ENCODE data around the gene DNAH2.

DNAH2 gene

GRCh38 chr17:7838090-7839075 lies 120.8 kb downstream of the DNAH2 start:
- no peaks in the 10 kb centered on the region for H3K9me3 ChIP-seq (ENCODE audit: low read length)
- peak overlapping the region in 1 of 2 donors; percentile 94 for H3K4me3 ChIP-seq (ENCODE audit: low read depth in 1 of 2, low read length in 2 of 2)
- no peaks in the 10 kb centered on the region for H3K27me3 ChIP-seq (ENCODE audit: control insufficient read depth in 1 of 2, insufficient read depth in 2 of 2, low read length in 2 of 2)
- H3K27ac ChIP-seq (ENCODE audit: low read depth, low read length) = peak overlapping the region; percentile 97
- H3K4me1 ChIP-seq (ENCODE audit: insufficient read depth, low read length) = peaks cover 53% of the 10 kb centered on the region
- peak overlapping the region; percentile 19 for H3K9ac ChIP-seq (ENCODE audit: low read length)
- peaks cover 8% of the 10 kb centered on the region for H3K36me3 ChIP-seq (ENCODE audit: insufficient read depth, low read length)

DNA sequence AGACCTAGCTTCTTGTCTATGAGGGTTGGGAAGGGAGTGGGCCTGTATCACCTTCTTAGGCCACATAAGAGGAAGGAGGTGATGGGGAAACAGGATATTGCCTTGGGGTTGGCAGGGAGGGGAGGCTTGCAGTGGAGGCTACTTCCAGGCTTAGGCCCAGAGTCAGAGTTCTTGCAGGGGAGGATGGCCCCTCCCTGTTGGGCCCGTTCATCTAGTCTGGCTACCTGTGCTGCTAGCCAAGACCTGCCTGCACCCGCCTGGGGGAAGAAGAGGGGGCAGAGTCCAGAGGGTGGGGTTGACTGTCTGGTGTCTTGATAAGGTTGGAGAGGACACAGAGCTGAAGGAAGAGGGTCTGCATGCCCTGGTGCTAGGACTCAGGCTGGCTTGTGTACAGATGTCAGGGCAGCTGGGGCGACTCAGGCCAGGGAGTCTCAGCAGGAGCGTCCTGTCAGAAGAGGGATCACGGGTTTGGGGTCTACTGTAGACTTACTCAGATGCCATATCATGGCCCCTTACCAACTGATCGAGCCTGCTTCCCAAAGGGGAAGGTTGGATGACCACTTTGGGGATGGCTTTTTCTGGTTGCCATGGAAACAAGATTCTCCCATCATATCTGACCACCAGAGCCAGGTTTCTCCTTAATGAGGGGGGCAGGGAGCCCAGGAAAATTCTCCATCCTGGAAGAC lies 121.8 kb downstream of the DNAH2 start:
- Histone ChIP-seq H3K27me3 (ENCODE audit: control insufficient read depth in 1 of 2, insufficient read depth in 2 of 2, low read length in 2 of 2) (no peaks in the 10 kb centered on the region), H3K36me3 (ENCODE audit: insufficient read depth, low read length) (peaks cover 8% of the 10 kb centered on the region), H3K9me3 (ENCODE audit: low read length) (no peaks in the 10 kb centered on the region), H3K9ac (ENCODE audit: low read length) (peak overlapping the region; percentile 19), H3K4me1 (ENCODE audit: insufficient read depth, low read length) (peaks cover 51% of the 10 kb centered on the region), H3K27ac (ENCODE audit: low read depth, low read length) (peak overlapping the region; percentile 77), H3K4me3 (ENCODE audit: low read depth in 1 of 2, low read length in 2 of 2) (peak overlapping the region in 1 of 2 donors; percentile 30)

GRCh38 chr17:7839876-7840261 lies 122.3 kb downstream of the DNAH2 start:
- H3K9ac ChIP-seq (ENCODE audit: low read length) = no peak overlapping the region
- H3K4me1 ChIP-seq (ENCODE audit: insufficient read depth, low read length) = peaks cover 52% of the 10 kb centered on the region
- peaks cover 8% of the 10 kb centered on the region for H3K36me3 ChIP-seq (ENCODE audit: insufficient read depth, low read length)
- H3K9me3 ChIP-seq (ENCODE audit: low read length) = no peaks in the 10 kb centered on the region
- no peaks in the 10 kb centered on the region for H3K27me3 ChIP-seq (ENCODE audit: control insufficient read depth in 1 of 2, insufficient read depth in 2 of 2, low read length in 2 of 2)
- no peak overlapping the region for H3K4me3 ChIP-seq (ENCODE audit: low read depth in 1 of 2, low read length in 2 of 2)
- H3K27ac ChIP-seq (ENCODE audit: low read depth, low read length) = no peak overlapping the region

DNA sequence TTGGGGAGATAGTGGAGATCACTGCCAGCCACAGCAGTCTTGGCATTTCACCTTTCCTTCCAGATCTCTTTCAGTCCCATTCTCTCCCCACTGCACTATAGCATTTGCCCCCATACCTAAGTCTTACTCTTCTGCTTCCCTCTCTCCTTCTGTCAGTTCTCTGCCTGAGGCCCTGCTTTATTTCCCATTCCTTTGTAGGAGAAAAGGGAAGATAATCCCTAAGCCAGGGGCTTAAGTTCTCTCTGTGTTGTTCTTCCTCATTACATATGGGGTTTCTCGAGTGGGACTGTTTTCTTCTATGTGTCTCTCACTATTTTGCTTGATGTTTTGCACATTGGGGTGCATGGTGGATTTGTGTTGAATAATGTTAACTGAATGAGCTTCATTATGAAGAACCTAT lies 122.9 kb downstream of the DNAH2 start:
- H3K27ac ChIP-seq (ENCODE audit: low read depth, low read length) = no peak overlapping the region
- H3K4me1 ChIP-seq (ENCODE audit: insufficient read depth, low read length) = peaks cover 58% of the 10 kb centered on the region
- H3K27me3 ChIP-seq (ENCODE audit: control insufficient read depth in 1 of 2, insufficient read depth in 2 of 2, low read length in 2 of 2) = no peaks in the 10 kb centered on the region
- peaks cover 8% of the 10 kb centered on the region for H3K36me3 ChIP-seq (ENCODE audit: insufficient read depth, low read length)
- H3K9ac ChIP-seq (ENCODE audit: low read length) = no peak overlapping the region
- no peak overlapping the region for H3K4me3 ChIP-seq (ENCODE audit: low read depth in 1 of 2, low read length in 2 of 2)
- H3K9me3 ChIP-seq (ENCODE audit: low read length) = no peaks in the 10 kb centered on the region

DNA sequence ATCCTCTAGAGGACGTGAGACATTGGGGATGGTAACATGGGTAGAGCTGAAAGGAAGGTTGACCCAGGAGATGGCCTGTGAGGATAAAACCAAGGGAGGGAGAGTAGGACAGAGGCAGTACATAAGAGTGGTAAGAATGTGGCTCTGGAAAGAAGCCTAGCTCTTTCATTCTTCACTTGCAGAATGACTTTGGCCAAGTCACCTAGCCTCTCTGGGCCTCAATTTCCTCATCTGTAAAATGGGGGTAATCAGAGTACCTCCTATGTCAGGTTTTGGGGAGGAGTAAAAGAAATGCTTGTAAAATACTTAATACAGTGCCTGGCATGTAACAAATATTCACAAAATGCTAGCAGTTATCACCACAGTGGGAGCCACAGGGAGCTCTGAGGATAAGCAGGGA lies 123.3 kb downstream of the DNAH2 start:
- no peaks in the 10 kb centered on the region for H3K27me3 ChIP-seq (ENCODE audit: control insufficient read depth in 1 of 2, insufficient read depth in 2 of 2, low read length in 2 of 2)
- peaks cover 8% of the 10 kb centered on the region for H3K36me3 ChIP-seq (ENCODE audit: insufficient read depth, low read length)
- peak overlapping the region; percentile 97 for H3K27ac ChIP-seq (ENCODE audit: low read depth, low read length)
- H3K9me3 ChIP-seq (ENCODE audit: low read length) = no peaks in the 10 kb centered on the region
- H3K4me3 ChIP-seq (ENCODE audit: low read depth in 1 of 2, low read length in 2 of 2) = peak overlapping the region in 1 of 2 donors; percentile 91
- H3K9ac ChIP-seq (ENCODE audit: low read length) = peak overlapping the region; percentile 83
- H3K4me1 ChIP-seq (ENCODE audit: insufficient read depth, low read length) = peaks cover 61% of the 10 kb centered on the region

DNA sequence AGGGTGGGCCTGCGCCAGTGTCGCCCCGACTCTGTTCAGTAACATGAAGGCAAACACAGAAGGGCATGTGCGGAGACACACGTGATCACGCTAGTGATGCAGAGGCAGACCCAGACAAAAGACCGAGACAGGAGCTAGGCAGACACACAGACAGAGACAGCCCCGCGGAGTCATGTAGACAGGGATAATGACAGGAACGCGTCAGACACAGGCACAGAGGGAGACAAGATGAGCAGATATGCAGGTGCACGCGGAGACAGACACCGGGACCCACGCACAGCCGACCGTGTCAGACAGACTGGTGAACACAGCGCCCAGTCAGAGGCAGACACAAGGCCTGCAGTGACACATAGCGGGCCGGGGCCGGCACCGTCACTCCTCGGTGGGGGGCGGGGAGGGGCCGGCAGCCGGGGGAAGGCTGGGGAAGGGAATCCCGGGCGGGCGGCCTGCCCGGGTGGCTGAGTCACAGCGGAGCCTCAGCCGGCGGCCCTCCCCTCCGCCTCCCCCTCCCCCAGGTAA lies 123.9 kb downstream of the DNAH2 start:
- H3K9ac ChIP-seq (ENCODE audit: low read length) = peak overlapping the region; percentile 83
- peaks cover 11% of the 10 kb centered on the region for H3K36me3 ChIP-seq (ENCODE audit: insufficient read depth, low read length)
- H3K9me3 ChIP-seq (ENCODE audit: low read length) = no peaks in the 10 kb centered on the region
- H3K4me1 ChIP-seq (ENCODE audit: insufficient read depth, low read length) = peaks cover 60% of the 10 kb centered on the region
- H3K27ac ChIP-seq (ENCODE audit: low read depth, low read length) = peak overlapping the region; percentile 97
- no peaks in the 10 kb centered on the region for H3K27me3 ChIP-seq (ENCODE audit: control insufficient read depth in 1 of 2, insufficient read depth in 2 of 2, low read length in 2 of 2)
- H3K4me3 ChIP-seq (ENCODE audit: low read depth in 1 of 2, low read length in 2 of 2) = peak overlapping the region; percentile 75 to 91

DNA sequence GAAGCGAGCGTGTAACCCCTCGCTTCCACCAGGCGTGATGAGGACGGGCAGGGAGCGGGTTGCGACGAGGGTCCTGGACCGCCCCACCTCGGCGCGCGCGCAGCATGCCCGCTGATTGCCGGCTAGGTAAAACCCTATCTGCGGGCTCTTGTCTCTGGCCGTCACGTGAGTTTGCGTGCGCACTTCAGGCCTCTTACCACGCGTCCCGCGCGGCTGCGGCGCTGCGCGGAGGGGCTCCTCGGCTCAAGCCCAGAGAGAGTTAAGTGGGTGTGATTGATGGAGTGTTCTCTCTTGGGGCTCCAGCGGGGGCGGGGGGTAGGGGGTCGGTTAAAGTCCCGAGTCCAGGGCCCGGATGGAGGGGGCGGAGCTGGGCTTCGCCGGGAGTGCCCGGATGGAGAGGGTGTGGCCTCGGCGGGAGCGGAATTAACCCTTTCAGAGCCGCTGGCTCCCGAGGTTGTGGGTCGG lies 124.4 kb downstream of the DNAH2 start:
- peaks cover 14% of the 10 kb centered on the region for H3K36me3 ChIP-seq (ENCODE audit: insufficient read depth, low read length)

GRCh38 chr17:7842380-7843256 lies 125.1 kb downstream of the DNAH2 start:
- Histone ChIP-seq H3K9me3 (ENCODE audit: low read length) (no peaks in the 10 kb centered on the region), H3K27ac (ENCODE audit: low read depth, low read length) (peak overlapping the region; percentile 97), H3K27me3 (ENCODE audit: control insufficient read depth in 1 of 2, insufficient read depth in 2 of 2, low read length in 2 of 2) (no peaks in the 10 kb centered on the region), H3K4me1 (ENCODE audit: insufficient read depth, low read length) (peaks cover 49% of the 10 kb centered on the region), H3K9ac (ENCODE audit: low read length) (peak overlapping the region; percentile 89), H3K36me3 (ENCODE audit: insufficient read depth, low read length) (peaks cover 19% of the 10 kb centered on the region), H3K4me3 (ENCODE audit: low read depth in 1 of 2, low read length in 2 of 2) (peak overlapping the region; percentile 75 to 91)

More for the DNA sequence above, 124.4 kb downstream of the DNAH2 start:
- Histone ChIP-seq H3K4me3 (ENCODE audit: low read depth in 1 of 2, low read length in 2 of 2) (peak overlapping the region; percentile 75 to 91), H3K9ac (ENCODE audit: low read length) (peak overlapping the region; percentile 89), H3K27me3 (ENCODE audit: control insufficient read depth in 1 of 2, insufficient read depth in 2 of 2, low read length in 2 of 2) (no peaks in the 10 kb centered on the region), H3K27ac (ENCODE audit: low read depth, low read length) (peak overlapping the region; percentile 97), H3K9me3 (ENCODE audit: low read length) (no peaks in the 10 kb centered on the region), H3K4me1 (ENCODE audit: insufficient read depth, low read length) (peaks cover 56% of the 10 kb centered on the region)

DNA sequence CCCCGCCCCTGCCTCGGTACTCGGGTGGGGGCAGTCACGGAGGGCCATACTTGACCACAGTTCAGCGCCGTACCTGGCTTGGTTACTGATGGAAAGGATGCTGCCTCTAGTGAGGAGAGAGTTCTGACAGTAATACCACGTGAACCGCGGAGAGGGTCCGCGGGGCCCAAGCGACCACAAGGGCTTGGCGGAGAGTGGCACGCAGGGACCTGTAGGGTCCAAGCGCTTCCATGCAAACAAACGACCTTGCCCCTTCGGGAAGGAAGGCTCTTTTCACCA lies 125.7 kb downstream of the DNAH2 start:
- H3K36me3 ChIP-seq (ENCODE audit: insufficient read depth, low read length) = peaks cover 19% of the 10 kb centered on the region
- H3K4me1 ChIP-seq (ENCODE audit: insufficient read depth, low read length) = peaks cover 45% of the 10 kb centered on the region
- H3K27me3 ChIP-seq (ENCODE audit: control insufficient read depth in 1 of 2, insufficient read depth in 2 of 2, low read length in 2 of 2) = no peaks in the 10 kb centered on the region
- no peaks in the 10 kb centered on the region for H3K9me3 ChIP-seq (ENCODE audit: low read length)
- H3K4me3 ChIP-seq (ENCODE audit: low read depth in 1 of 2, low read length in 2 of 2) = peak overlapping the region; percentile 75 to 91
- H3K27ac ChIP-seq (ENCODE audit: low read depth, low read length) = peak overlapping the region; percentile 97
- H3K9ac ChIP-seq (ENCODE audit: low read length) = peak overlapping the region; percentile 89

- Histone ChIP-seq H3K9ac (ENCODE audit: low read length) (peak overlapping the region; percentile 89), H3K4me1 (ENCODE audit: insufficient read depth, low read length) (peaks cover 41% of the 10 kb centered on the region)
Measured at GRCh38 chr17:7843536-7844291, 126.2 kb downstream of the DNAH2 start.

More at GRCh38 chr17:7843536-7844291, 126.2 kb downstream of the DNAH2 start:
- H3K27ac ChIP-seq (ENCODE audit: low read depth, low read length) = peak overlapping the region; percentile 97
- H3K27me3 ChIP-seq (ENCODE audit: control insufficient read depth in 1 of 2, insufficient read depth in 2 of 2, low read length in 2 of 2) = no peaks in the 10 kb centered on the region
- H3K36me3 ChIP-seq (ENCODE audit: insufficient read depth, low read length) = peaks cover 19% of the 10 kb centered on the region
- H3K9me3 ChIP-seq (ENCODE audit: low read length) = no peaks in the 10 kb centered on the region
- H3K4me3 ChIP-seq (ENCODE audit: low read depth in 1 of 2, low read length in 2 of 2) = peak overlapping the region; percentile 75 to 91
